GM20000 (cell line): ENCODE measurements around the gene STXBP1.

Experiments used
- DNase-seq: peaks from one replicate; pipeline ENCODE4 v3.0.0; 2012; ENCODE audit warnings: low spot score
- CTCF ChIP-seq: IDR thresholded peaks from 2 replicates; pipeline ENCODE4 v1.5.1; 2012; ENCODE audit warnings: mild to moderate bottlenecking, control low read depth; ENCODE audit errors: extremely low read depth, missing control alignments

The STXBP1 gene

GRCh38 chr9:127714020-127714750 lies 102.1 kb downstream of the STXBP1 start:
- no peak for TF ChIP-seq CTCF
- DNase-seq = no peak

GRCh38 chr9:127714951-127715469 lies 102.9 kb downstream of the STXBP1 start:
- DNase-seq = peak; percentile 58
- TF ChIP-seq CTCF = no peak

- TF ChIP-seq CTCF = no peak
- DNase-seq = peak; percentile 99
These were observed 103.6 kb downstream of the STXBP1 start, which contains the start of the genes PTRH1 and TTC16 for GRCh38 chr9:127715470-127716337. Gene PTRH1, minus strand, starts transcription at chr9:127715663. Its CDS starts 24 bp downstream, at chr9:127715639. Gene TTC16, plus strand, starts transcription at chr9:127716079. Its CDS starts 67 bp downstream, at chr9:127716146.

GRCh38 chr9:127716412-127716811 lies 104.3 kb downstream of the STXBP1 start:
- no peak for TF ChIP-seq CTCF
- DNase-seq = no peak

- DNase-seq = no peak
- TF ChIP-seq CTCF = no peak
These were observed 105.7 kb downstream of the STXBP1 start for GRCh38 chr9:127717766-127718165.

- TF ChIP-seq CTCF = no peak
- no peak for DNase-seq
These were observed 108.2 kb downstream of the STXBP1 start for GRCh38 chr9:127720031-127720864.
